ES-I3 (cell line): Measurements from ENCODE around the gene RCAN2.

Experiments used
- H3K36me3 ChIP-seq: 2 replicates; pipeline ENCODE4 v1.6.1; 2013; ENCODE audit warnings: mild to moderate bottlenecking, low read length, control low read depth, moderate library complexity; ENCODE audit not compliant: insufficient read depth
- H3K4me1 ChIP-seq: 2 replicates; pipeline ENCODE4 v1.6.1; 2013; ENCODE audit warnings: mild to moderate bottlenecking, control low read depth, low read length; ENCODE audit not compliant: insufficient read depth
- H3K9ac ChIP-seq: 2 replicates; pipeline ENCODE4 v1.6.1; 2013; ENCODE audit warnings: low read depth, mild to moderate bottlenecking, low read length, moderate library complexity
- H3K9me3 ChIP-seq: 2 replicates; pipeline ENCODE4 v1.6.1; 2013; ENCODE audit warnings: mild to moderate bottlenecking, low read length, moderate library complexity; ENCODE audit not compliant: control insufficient read depth, insufficient read depth

The RCAN2 gene

GRCh38 chr6:46440141-46440540 lies 51.1 kb downstream of the RCAN2 start:
- Histone ChIP-seq H3K9ac (no peak overlapping the region), H3K9me3 (no peaks in the 10 kb centered on the region), H3K36me3 (no peaks in the 10 kb centered on the region), H3K4me1 (peaks cover 5% of the 10 kb centered on the region; the same call in 1 of the 2 replicates)

- Histone ChIP-seq H3K4me1 (peaks cover 5% of the 10 kb centered on the region; the same call in 1 of the 2 replicates), H3K9me3 (no peaks in the 10 kb centered on the region), H3K9ac (no peak overlapping the region), H3K36me3 (no peaks in the 10 kb centered on the region)
Observed at GRCh38 chr6:46438245-46438644, 53.0 kb downstream of the RCAN2 start.

GRCh38 chr6:46437671-46438221 lies 53.5 kb downstream of the RCAN2 start:
- Histone ChIP-seq H3K36me3 (no peaks in the 10 kb centered on the region), H3K4me1 (peaks cover 5% of the 10 kb centered on the region; the same call in 1 of the 2 replicates), H3K9me3 (no peaks in the 10 kb centered on the region), H3K9ac (no peak overlapping the region)

GRCh38 chr6:46422619-46423018 lies 68.6 kb downstream of the RCAN2 start:
- H3K9ac ChIP-seq = no peak overlapping the region
- H3K9me3 ChIP-seq = no peaks in the 10 kb centered on the region
- 0 out of 2 replicates have a peak, but pooled peaks cover 2% of the 10 kb centered on the region for H3K4me1 ChIP-seq
- H3K36me3 ChIP-seq = no peaks in the 10 kb centered on the region

- H3K36me3 ChIP-seq = no peaks in the 10 kb centered on the region
- 0 out of 2 replicates have a peak, but pooled peaks cover 2% of the 10 kb centered on the region for H3K4me1 ChIP-seq
- no peaks in the 10 kb centered on the region for H3K9me3 ChIP-seq
Observed at GRCh38 chr6:46421939-46422338, 69.3 kb downstream of the RCAN2 start.

GRCh38 chr6:46420921-46421638 lies 70.2 kb downstream of the RCAN2 start:
- H3K9me3 ChIP-seq = no peaks in the 10 kb centered on the region
- no peak overlapping the region for H3K9ac ChIP-seq

More at GRCh38 chr6:46421939-46422338, 69.3 kb downstream of the RCAN2 start:
- no peak overlapping the region for H3K9ac ChIP-seq

GRCh38 chr6:46419576-46420002 lies 71.7 kb downstream of the RCAN2 start:
- no peaks in the 10 kb centered on the region for H3K9me3 ChIP-seq
- no peaks in the 10 kb centered on the region for H3K36me3 ChIP-seq
- H3K4me1 ChIP-seq = 0 out of 2 replicates have a peak, but pooled peaks cover 2% of the 10 kb centered on the region
- H3K9ac ChIP-seq = no peak overlapping the region

More at GRCh38 chr6:46420921-46421638, 70.2 kb downstream of the RCAN2 start:
- 0 out of 2 replicates have a peak, but pooled peaks cover 2% of the 10 kb centered on the region for H3K4me1 ChIP-seq
- H3K36me3 ChIP-seq = no peaks in the 10 kb centered on the region

GRCh38 chr6:46414398-46414797 lies 76.9 kb downstream of the RCAN2 start:
- no peaks in the 10 kb centered on the region for H3K9me3 ChIP-seq
- no peaks in the 10 kb centered on the region for H3K36me3 ChIP-seq
- no peaks in the 10 kb centered on the region for H3K4me1 ChIP-seq
- no peak overlapping the region for H3K9ac ChIP-seq

GRCh38 chr6:46412662-46413061 lies 78.6 kb downstream of the RCAN2 start:
- Histone ChIP-seq H3K9me3 (no peaks in the 10 kb centered on the region), H3K9ac (no peak overlapping the region), H3K4me1 (no peaks in the 10 kb centered on the region), H3K36me3 (no peaks in the 10 kb centered on the region)

- Histone ChIP-seq H3K36me3 (no peaks in the 10 kb centered on the region), H3K4me1 (no peaks in the 10 kb centered on the region), H3K9ac (no peak overlapping the region), H3K9me3 (no peaks in the 10 kb centered on the region)
Observed at GRCh38 chr6:46411456-46412197, 79.6 kb downstream of the RCAN2 start.

- Histone ChIP-seq H3K9ac (no peak overlapping the region), H3K4me1 (no peaks in the 10 kb centered on the region), H3K9me3 (no peaks in the 10 kb centered on the region), H3K36me3 (no peaks in the 10 kb centered on the region)
Observed at GRCh38 chr6:46410334-46410953, 80.8 kb downstream of the RCAN2 start.

- Histone ChIP-seq H3K4me1 (no peaks in the 10 kb centered on the region), H3K9me3 (no peaks in the 10 kb centered on the region), H3K36me3 (no peaks in the 10 kb centered on the region), H3K9ac (no peak overlapping the region)
Observed at GRCh38 chr6:46407776-46408530, 83.3 kb downstream of the RCAN2 start.

- Histone ChIP-seq H3K9ac (no peak overlapping the region), H3K36me3 (no peaks in the 10 kb centered on the region), H3K9me3 (no peaks in the 10 kb centered on the region), H3K4me1 (no peaks in the 10 kb centered on the region)
Observed at GRCh38 chr6:46407246-46407645, 84.0 kb downstream of the RCAN2 start.
